Islet of Langerhans (tissue), 1 donor: ENCODE data around the gene PARP16.

Experiments
- FAIRE-seq: peaks from one replicate; lab custom pipeline; 2011; peaks lifted over from hg19 to GRCh38; lab: Jason Lieb, UNC

The PARP16 gene

DNA sequence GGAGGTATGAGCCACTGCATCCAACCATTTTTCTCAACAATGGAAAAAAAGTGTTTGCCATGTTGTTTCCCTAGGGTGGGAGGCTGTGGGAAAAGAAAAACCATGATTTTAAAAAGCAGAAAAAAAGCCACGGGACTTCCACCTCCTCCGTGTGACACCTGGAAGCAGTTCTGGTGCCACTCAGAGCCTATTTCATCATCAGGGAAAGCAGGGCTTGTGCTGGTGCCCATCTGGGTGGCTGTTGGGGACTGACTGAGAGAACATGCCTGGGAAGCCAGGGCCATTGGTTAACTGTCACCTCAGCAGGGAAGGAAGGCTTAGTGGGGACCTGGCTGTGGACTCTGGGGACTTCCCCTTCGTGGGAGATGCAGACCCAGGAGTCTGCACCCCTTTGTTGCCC is 25.1 kb upstream of the PARP16 start:
- no peak for FAIRE-seq

GRCh38 chr15:65310431-65311137 is 23.9 kb upstream of the PARP16 start:
- no peak for FAIRE-seq

- no peak for FAIRE-seq
Measured at GRCh38 chr15:65309882-65310418, 23.3 kb upstream of the PARP16 start.

- no peak for FAIRE-seq
Measured at GRCh38 chr15:65307978-65308377, 21.3 kb upstream of the PARP16 start.

GRCh38 chr15:65306551-65306950 is 19.9 kb upstream of the PARP16 start:
- FAIRE-seq: no peak

DNA sequence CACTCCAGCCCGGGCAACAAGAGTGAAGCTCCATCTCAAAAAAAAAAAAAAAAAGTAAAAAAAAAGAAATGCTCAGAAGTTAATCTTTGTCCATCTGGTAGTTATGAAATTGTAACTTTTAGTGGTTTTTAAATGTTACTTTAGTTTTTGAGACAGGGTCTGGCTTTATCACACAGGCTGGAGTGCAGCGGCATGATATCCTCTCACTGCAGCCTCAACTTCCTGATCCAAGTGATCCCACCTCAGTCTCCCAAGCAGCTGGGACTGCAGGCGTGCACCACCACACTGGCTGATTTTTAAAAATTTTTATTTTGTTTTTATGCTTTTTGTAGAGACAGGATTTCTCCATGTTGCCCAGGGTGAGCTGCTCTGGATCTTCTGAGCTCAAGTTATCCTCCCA is 19.1 kb upstream of the PARP16 start:
- no peak for FAIRE-seq

DNA sequence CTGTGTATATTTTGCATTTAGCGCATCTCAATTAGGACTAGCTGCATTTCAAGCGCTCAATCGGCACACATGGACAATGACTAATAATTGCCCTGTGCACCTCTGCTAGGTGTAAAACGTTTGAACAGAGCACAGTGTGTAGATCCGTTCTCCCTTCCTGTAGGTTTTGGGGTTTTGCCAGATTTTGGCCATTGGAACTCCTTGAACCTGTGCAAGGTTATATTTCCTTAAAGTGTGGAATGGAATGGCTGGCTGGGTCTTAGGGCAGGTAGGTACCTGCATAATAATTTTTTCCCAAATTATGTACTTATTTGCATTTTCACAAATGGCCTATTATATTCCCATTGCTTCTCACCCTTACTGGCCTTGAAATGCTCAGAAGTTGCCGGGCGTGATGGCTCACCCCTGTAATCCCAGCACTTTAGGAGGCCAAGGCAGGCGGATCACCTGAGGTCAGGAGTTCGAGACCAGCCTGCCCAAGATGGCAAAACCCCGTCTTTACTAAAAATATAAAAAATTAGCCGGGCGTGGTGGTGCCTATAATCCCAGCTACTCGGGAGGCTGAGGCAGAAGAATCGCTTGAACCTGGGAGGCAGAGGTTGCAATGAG is 18.6 kb upstream of the PARP16 start:
- no peak for FAIRE-seq

- peak; percentile 99 for FAIRE-seq
Measured at GRCh38 chr15:65304381-65305149, 17.9 kb upstream of the PARP16 start, which contains the start of gene RNU5B-1. Gene RNU5B-1 (plus strand): TSS chr15:65304677.

GRCh38 chr15:65303687-65304380 is 17.2 kb upstream of the PARP16 start:
- no peak for FAIRE-seq

DNA sequence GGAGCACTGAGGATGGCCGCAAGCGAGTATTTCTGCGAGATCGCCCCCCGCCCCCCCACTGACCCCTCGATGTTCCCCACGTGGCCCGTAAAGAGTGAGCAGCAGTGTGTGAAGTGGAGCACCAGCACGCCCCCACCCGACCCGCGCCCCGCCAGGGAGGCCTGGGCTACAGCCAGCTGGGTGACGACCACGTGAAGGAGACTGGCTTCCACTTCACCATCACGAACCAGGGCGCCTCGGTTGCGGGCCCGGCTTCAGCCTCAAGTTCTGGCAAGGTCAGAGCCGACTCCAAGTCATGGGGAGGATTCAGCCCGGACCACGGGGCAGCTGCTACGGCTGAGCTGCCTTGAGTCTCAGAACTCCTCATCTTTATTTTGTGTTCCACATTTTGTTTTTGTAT is 15.4 kb upstream of the PARP16 start:
- no peak for FAIRE-seq

GRCh38 chr15:65300924-65301441 is 14.3 kb upstream of the PARP16 start:
- no peak for FAIRE-seq

DNA sequence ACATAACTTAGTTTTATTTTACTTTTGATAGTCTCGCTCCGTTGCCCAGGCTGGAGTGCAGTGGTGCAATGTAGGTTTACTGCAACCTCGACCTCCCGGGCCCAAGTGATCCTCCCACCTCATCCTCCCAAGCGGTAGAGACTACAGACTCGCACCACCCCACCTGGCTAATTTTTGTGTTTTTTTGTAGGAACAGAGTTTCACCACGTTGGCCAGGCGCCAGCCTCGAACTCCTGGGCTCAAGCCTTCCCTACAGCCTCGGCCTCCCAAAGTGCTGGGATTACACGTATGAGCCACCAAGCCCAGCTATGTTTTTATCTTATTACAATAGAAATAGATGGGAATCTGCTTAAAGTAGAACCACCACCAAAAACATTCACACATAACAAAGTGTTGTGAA is 12.0 kb upstream of the PARP16 start:
- no peak for FAIRE-seq

GRCh38 chr15:65292938-65293518 is 6.3 kb upstream of the PARP16 start:
- no peak for FAIRE-seq

DNA sequence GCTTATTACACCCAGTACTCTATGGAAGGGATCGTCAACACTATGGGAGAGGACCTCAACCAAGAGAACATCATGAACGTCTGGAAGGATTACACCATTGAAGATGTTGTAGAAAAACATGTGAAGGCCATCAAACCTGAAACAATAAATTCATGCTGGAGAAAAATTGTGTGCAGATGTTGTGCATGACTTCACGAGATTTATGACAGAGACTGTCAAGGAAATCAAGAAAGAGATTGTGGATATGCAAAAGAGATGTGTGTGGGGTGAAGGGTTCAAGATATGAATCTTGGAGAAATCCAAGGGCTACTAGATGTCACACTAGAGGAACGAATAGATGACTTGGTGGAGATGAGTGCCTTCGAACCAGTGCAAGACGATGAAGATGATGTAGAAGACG is 3.5 kb upstream of the PARP16 start:
- FAIRE-seq: no peak

GRCh38 chr15:65289261-65289854 is 2.7 kb upstream of the PARP16 start:
- no peak for FAIRE-seq

DNA sequence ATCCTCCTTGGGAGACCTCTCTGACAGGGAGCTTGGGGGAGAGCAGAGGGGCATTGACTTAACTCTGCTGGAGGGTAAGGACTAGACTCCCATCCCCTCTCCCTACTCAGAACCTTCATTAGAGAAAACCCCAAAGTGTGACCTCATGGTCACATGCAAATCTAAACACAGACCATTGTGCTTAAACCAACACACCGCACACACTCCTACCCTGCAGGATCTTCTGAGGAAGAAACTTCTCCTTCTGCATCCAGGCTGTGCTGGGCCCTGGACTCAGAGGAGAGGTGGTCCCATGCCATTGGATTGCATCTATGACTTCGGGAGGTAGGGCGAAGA is 805 bp upstream of the PARP16 start:
- no peak for FAIRE-seq

- FAIRE-seq: no peak
Measured at GRCh38 chr15:65286069-65286703, 497 bp downstream of the PARP16 start.

DNA sequence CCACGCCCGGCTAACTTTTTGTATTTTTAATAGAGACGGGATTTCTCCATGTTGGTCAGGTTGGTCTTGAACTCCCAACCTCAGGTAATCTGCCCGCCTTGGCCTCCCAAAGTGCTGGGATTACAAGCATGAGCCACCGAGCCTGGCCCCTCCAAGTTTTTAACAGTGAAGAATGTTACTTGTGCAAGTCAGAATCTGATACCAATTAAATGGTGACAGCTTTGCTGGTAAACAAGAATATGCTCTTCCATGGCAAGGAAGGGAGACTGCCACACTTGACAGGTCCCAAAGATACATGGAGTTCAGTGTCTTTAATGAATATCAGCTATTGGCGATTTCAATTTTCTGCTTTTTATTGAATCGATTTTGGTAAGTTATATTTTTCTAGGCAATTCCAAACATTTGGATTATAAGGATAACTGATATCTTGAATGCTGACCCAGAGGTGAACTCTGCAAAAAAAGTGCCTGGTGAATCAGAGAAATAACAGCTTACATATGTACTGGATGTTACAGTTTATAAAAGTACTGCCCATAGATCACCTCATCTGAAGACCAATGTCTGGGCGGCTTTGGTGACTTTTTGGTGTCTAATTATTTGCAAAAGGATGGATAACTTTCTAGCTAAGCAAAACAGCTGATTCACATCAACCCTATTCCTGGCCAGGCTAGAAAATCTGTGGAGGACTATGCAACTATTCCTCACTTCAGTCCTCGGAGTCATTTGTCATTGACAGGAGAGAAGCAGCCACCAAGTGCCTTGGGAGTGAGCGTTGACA is 1.2 kb downstream of the PARP16 start:
- FAIRE-seq: no peak

DNA sequence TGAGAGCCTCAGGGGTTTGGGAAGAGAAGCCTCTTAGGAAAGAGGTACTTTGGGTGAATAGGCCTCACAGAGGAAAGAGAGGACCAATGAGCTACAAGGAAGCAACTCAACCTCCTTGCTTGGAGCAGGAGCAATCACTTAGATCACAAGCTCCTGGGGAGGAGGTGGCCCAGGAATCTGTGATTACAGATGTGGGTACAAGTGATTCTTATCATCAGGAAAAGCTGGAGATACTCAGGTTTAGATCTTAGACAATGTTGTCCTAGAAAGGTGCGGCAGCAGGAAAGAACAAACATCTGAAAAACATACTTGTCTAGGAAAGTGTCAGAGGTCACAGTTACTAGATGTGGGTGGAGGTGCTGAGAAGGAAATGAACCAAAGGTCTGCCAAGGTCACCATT is 8.2 kb downstream of the PARP16 start:
- FAIRE-seq: no peak

- no peak for FAIRE-seq
Measured at GRCh38 chr15:65277015-65277414, 9.7 kb downstream of the PARP16 start.
